GM12872 (cell line): Measurements from ENCODE around the gene NDUFS4.

Experiments used
- CTCF ChIP-seq: IDR thresholded peaks from 3 replicates; pipeline ENCODE4 v1.5.1; 2011; ENCODE audit warnings: low read depth, mild to moderate bottlenecking, low read length, moderate library complexity; ENCODE audit not compliant: insufficient read depth

Gene NDUFS4

GRCh38 chr5:53543401-53543800 lies 17.0 kb upstream of the NDUFS4 start:
- no peak for TF ChIP-seq CTCF

GRCh38 chr5:53545744-53546143 lies 14.7 kb upstream of the NDUFS4 start:
- no peak for TF ChIP-seq CTCF

- no peak for TF ChIP-seq CTCF
These were observed 13.2 kb upstream of the NDUFS4 start for GRCh38 chr5:53547226-53547625.

GRCh38 chr5:53549792-53550191 lies 10.6 kb upstream of the NDUFS4 start:
- no peak for TF ChIP-seq CTCF

GRCh38 chr5:53552561-53552960 lies 7.9 kb upstream of the NDUFS4 start:
- no peak for TF ChIP-seq CTCF

GRCh38 chr5:53554444-53554843 lies 6.0 kb upstream of the NDUFS4 start:
- no peak for TF ChIP-seq CTCF

- TF ChIP-seq CTCF: no peak
These were observed 5.3 kb upstream of the NDUFS4 start for GRCh38 chr5:53555160-53555559.

GRCh38 chr5:53556001-53556400 lies 4.4 kb upstream of the NDUFS4 start:
- no peak for TF ChIP-seq CTCF
